PC-3 (cell line): ENCODE measurements around the gene CCDC85B. TPM values are rescaled to one million over a fixed set of nuclear protein-coding genes. Genes with fewer than 3 reads are reported as not detected.

Experiments
- ATAC-seq: fragments of 200-7000 bp; cut with Tn5 transposase; 2 replicates; pipeline ENCODE4 v1.9.1; 2020; ENCODE audit warnings: mild to moderate bottlenecking, moderate library complexity
- BruUV-seq: library from RNA; stranded (reverse); fragments of 400-500 nt; replicated peaks from 2 replicates; lab custom pipeline; 2021; lab: Mats Ljungman, UMichigan
- CTCF ChIA-PET: fragments of 300-600 bp; sonication (Branson Sonifier 250); formaldehyde crosslinking; loops from one replicate; lab custom pipeline; 2022; ENCODE audit warnings: antibody characterized with exemption; lab: Charles Lee
- POLR2A ChIA-PET: fragments of 300-600 bp; sonication (Branson Sonifier 250); formaldehyde crosslinking; loops from one replicate; lab custom pipeline; 2022; ENCODE audit warnings: antibody characterized with exemption; ENCODE audit not compliant: unreplicated experiment; lab: Charles Lee
- DNase-seq: peaks from one replicate; pipeline ENCODE4 v3.0.0-alpha.2; 2015
- H2AFZ ChIP-seq: fragments of 300-600 bp; sonication (generic); 2 replicates; pipeline ENCODE4 v1.6.0; 2016; ENCODE audit warnings: antibody characterized with exemption, low read length
- H3F3A ChIP-seq: fragments of 300-600 bp; sonication (generic); one replicate; pipeline ENCODE4 v1.6.0; 2017; ENCODE audit warnings: antibody characterized with exemption, low read length, control low read depth, mild to moderate bottlenecking; ENCODE audit not compliant: unreplicated experiment
- H3K27ac ChIP-seq: fragments of 300-600 bp; sonication (generic); 2 replicates; pipeline ENCODE4 v1.5.1; 2016; ENCODE audit warnings: mild to moderate bottlenecking, low read length
- H3K27me3 ChIP-seq: fragments of 300-600 bp; sonication (generic); 2 replicates; pipeline ENCODE4 v1.6.1; 2016; ENCODE audit warnings: low read length, mixed read lengths
- H3K36me3 ChIP-seq: fragments of 300-600 bp; sonication (generic); 2 replicates; pipeline ENCODE4 v1.6.1; 2016; ENCODE audit warnings: low read depth, mixed run types, low read length, mixed read lengths
- H3K4me1 ChIP-seq: fragments of 300-600 bp; sonication (generic); 2 replicates; pipeline ENCODE4 v1.5.1; 2016; ENCODE audit warnings: low read length; ENCODE audit not compliant: insufficient read depth
- H3K4me2 ChIP-seq: fragments of 300-600 bp; sonication (generic); 2 replicates; pipeline ENCODE4 v1.6.0; 2016; ENCODE audit warnings: low read length
- H3K4me3 ChIP-seq: fragments of 300-600 bp; sonication (generic); 2 replicates; pipeline ENCODE4 v1.5.1; 2016; ENCODE audit warnings: mild to moderate bottlenecking, low read length, mixed read lengths
- H3K79me2 ChIP-seq: fragments of 300-600 bp; sonication (generic); 2 replicates; pipeline ENCODE4 v1.6.1; 2017; ENCODE audit warnings: low read length, mixed read lengths
- H3K9ac ChIP-seq: fragments of 300-600 bp; sonication (generic); 2 replicates; pipeline ENCODE4 v1.6.0; 2016; ENCODE audit warnings: mild to moderate bottlenecking, low read length
- H3K9me2 ChIP-seq: fragments of 300-600 bp; sonication (generic); replicated peaks from 2 replicates; pipeline ENCODE4 v1.6.1; 2016; ENCODE audit warnings: mixed run types, low read length, mixed read lengths
- H3K9me3 ChIP-seq: fragments of 300-600 bp; sonication (generic); 2 replicates; pipeline ENCODE4 v1.6.1; 2016; ENCODE audit warnings: low read length, mixed read lengths
- H4K20me1 ChIP-seq: fragments of 300-600 bp; sonication (generic); 2 replicates; pipeline ENCODE4 v1.6.1; 2016; ENCODE audit warnings: low read length, mixed read lengths
- EZH2 ChIP-seq: fragments of 300-600 bp; sonication (generic); IDR thresholded peaks from one replicate; pipeline ENCODE4 v1.6.1; 2017; ENCODE audit warnings: antibody characterized with exemption, mild to moderate bottlenecking, low read length; ENCODE audit not compliant: unreplicated experiment
- EZH2phosphoT487 ChIP-seq: fragments of 300-600 bp; sonication (generic); IDR thresholded peaks from 2 replicates; pipeline ENCODE4 v1.6.1; 2018; ENCODE audit warnings: mild to moderate bottlenecking, antibody characterized with exemption, low read length, borderline replicate concordance
- intact Hi-C: fragments of 100-400 bp; cut with micrococcal nuclease; formaldehyde crosslinking; loops from 2 replicates; pipeline ENCODE4 v1.9.0; 2023
- total RNA-seq: library from RNA; depleted of rRNA; stranded (reverse); fragments of >200 nt; gene quantifications from 2 replicates; pipeline ENCODE4 v1.2.3, GENCODE V29; 2014
- TF ChIP-seq, protein P1 (sequence below): fragments of 300-600 bp; sonication (generic); conservative IDR thresholded peaks from 2 replicates; pipeline ENCODE4 v1.5.1; 2017; ENCODE audit warnings: antibody characterized with exemption, low read depth, mild to moderate bottlenecking, low read length

CCDC85B gene
- total RNA-seq, 1 experiment from 2014 or later, result 207 TPM

DNA sequence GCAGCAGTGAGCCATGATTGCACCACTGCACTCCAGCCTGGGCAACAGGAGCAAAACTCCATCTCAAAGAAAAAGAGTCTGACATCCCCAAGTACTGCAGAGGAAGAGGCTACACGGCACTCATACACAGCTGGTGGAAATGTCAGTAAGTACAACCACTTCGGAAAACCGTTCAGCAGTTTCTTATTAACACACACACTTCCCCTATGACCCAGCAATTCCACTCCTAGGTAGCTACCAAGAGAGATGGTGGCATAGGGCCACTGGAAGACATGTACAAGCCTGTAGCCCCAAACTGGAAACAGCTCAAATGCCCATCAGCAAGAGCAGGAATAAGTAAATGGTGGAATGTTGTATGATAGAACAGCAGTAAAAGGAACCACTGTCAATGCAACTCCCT is 32.1 kb downstream of the CCDC85B start:
- BruUV-seq, result no TSS peak
- Histone ChIP-seq H3F3A (peaks cover 3% of the 10 kb centered on the region), H4K20me1 (0 out of 2 replicates have a peak, but pooled peaks cover 6% of the 10 kb centered on the region), H3K79me2 (peaks cover 43% of the 10 kb centered on the region), H3K36me3 (peaks cover 17% of the 10 kb centered on the region; the same call in 1 of the 2 replicates), H3K4me2 (no peak overlapping the region), H3K27me3 (no peaks in the 10 kb centered on the region), H2AFZ (no peak overlapping the region), H3K4me3 (no peak overlapping the region), H3K9me3 (no peaks in the 10 kb centered on the region), H3K9ac (no peak overlapping the region), H3K27ac (no peak overlapping the region), H3K4me1 (peaks cover 16% of the 10 kb centered on the region), H3K9me2 (no peaks in the 10 kb centered on the region)
- TF ChIP-seq, protein P1, sequence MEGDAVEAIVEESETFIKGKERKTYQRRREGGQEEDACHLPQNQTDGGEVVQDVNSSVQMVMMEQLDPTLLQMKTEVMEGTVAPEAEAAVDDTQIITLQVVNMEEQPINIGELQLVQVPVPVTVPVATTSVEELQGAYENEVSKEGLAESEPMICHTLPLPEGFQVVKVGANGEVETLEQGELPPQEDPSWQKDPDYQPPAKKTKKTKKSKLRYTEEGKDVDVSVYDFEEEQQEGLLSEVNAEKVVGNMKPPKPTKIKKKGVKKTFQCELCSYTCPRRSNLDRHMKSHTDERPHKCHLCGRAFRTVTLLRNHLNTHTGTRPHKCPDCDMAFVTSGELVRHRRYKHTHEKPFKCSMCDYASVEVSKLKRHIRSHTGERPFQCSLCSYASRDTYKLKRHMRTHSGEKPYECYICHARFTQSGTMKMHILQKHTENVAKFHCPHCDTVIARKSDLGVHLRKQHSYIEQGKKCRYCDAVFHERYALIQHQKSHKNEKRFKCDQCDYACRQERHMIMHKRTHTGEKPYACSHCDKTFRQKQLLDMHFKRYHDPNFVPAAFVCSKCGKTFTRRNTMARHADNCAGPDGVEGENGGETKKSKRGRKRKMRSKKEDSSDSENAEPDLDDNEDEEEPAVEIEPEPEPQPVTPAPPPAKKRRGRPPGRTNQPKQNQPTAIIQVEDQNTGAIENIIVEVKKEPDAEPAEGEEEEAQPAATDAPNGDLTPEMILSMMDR, result no peak
- TF ChIP-seq EZH2phosphoT487 (no peak), EZH2 (no peak)
- intact Hi-C loops, result no loop called here
- POLR2A ChIA-PET, result no interaction called here
- no peak for DNase-seq
- no peak for ATAC-seq
- CTCF ChIA-PET, result interaction anchor here (0.6 kb wide), 1 partner anchor 15 kb away, joined by 5 read pairs; no protein-coding TSS in a partner anchor

- POLR2A ChIA-PET, result no interaction called here
- no peak overlapping the region for H3K9ac ChIP-seq
- H3K4me1 ChIP-seq, result peaks cover 7% of the 10 kb centered on the region
- no peak overlapping the region for H3K4me2 ChIP-seq
- H3K27me3 ChIP-seq, result no peaks in the 10 kb centered on the region
- TF ChIP-seq, protein P1, result no peak
- TF ChIP-seq EZH2, result no peak
- H3K9me3 ChIP-seq, result no peaks in the 10 kb centered on the region
- H3K9me2 ChIP-seq, result no peaks in the 10 kb centered on the region
- ATAC-seq (no peak), DNase-seq (no peak)
- CTCF ChIA-PET, result interaction anchor here (0.6 kb wide), 1 partner anchor 29 kb away, joined by 5 read pairs; no protein-coding TSS in a partner anchor
- H3K79me2 ChIP-seq, result peaks cover 19% of the 10 kb centered on the region
- intact Hi-C loops, result no loop called here
- H4K20me1 ChIP-seq, result 0 out of 2 replicates have a peak, but pooled peaks cover 6% of the 10 kb centered on the region
- peaks cover 17% of the 10 kb centered on the region; the same call in 1 of the 2 replicates for H3K36me3 ChIP-seq
- no TSS peak for BruUV-seq
- H3K27ac ChIP-seq, result no peak overlapping the region
- H3K4me3 ChIP-seq, result no peak overlapping the region
- peaks cover 3% of the 10 kb centered on the region for H3F3A ChIP-seq
- no peak overlapping the region for H2AFZ ChIP-seq
Measured at GRCh38 chr11:65925397-65925796, 34.9 kb downstream of the CCDC85B start.

GRCh38 chr11:65927904-65928397 is 37.5 kb downstream of the CCDC85B start:
- Histone ChIP-seq H3F3A (no peaks in the 10 kb centered on the region), H3K9me2 (no peaks in the 10 kb centered on the region), H3K4me2 (no peak overlapping the region), H3K27ac (no peak overlapping the region), H3K4me1 (no peaks in the 10 kb centered on the region), H3K9me3 (no peaks in the 10 kb centered on the region), H3K79me2 (no peaks in the 10 kb centered on the region), H3K4me3 (no peak overlapping the region), H4K20me1 (no peaks in the 10 kb centered on the region), H3K27me3 (no peaks in the 10 kb centered on the region), H3K36me3 (peaks cover 5% of the 10 kb centered on the region; the same call in 1 of the 2 replicates), H2AFZ (no peak overlapping the region), H3K9ac (no peak overlapping the region)
- POLR2A ChIA-PET, result interaction anchor here (0.6 kb wide), 1 partner anchor 78 kb away, joined by 7 read pairs; no protein-coding TSS in a partner anchor
- CTCF ChIA-PET, result no interaction called here
- DNase-seq (no peak), ATAC-seq (no peak; the same call in 1 of the 2 replicates)
- intact Hi-C loops, result no loop called here
- no peak for TF ChIP-seq EZH2
- TF ChIP-seq EZH2phosphoT487, result no peak
- TF ChIP-seq, protein P1, result no peak
- BruUV-seq, result no TSS peak
